Peyer's patch (tissue), 4 donors: ENCODE results near the gene INHBB. TPM values are rescaled to one million over a fixed set of nuclear protein-coding genes. Genes with fewer than 3 reads are reported as not detected.

Experiments used
- DNase-seq, 3 donors: peaks; one replicate each; pipeline ENCODE4 v3.0.0-alpha.2; 2017 to 2019
- H3K27ac ChIP-seq, 4 donors: fragments of 200-600 bp; sonication (generic); one replicate each; pipeline ENCODE4 v1.5.1; 2016 to 2019
- H3K27me3 ChIP-seq, 2 donors: fragments of 200-600 bp; sonication (generic); one replicate each; pipeline ENCODE4 v1.5.1; 2019
- H3K36me3 ChIP-seq, 3 donors: fragments of 200-600 bp; sonication (generic); one replicate each; pipeline ENCODE4 v1.5.1; 2016 to 2019
- H3K4me1 ChIP-seq, 4 donors: fragments of 200-600 bp; sonication (generic); one replicate each; pipeline ENCODE4 v1.5.1; 2016 to 2019
- H3K4me3 ChIP-seq, 4 donors: fragments of 200-600 bp; sonication (generic); 1 replicate in 3 of 4; 2 replicates in 1 of 4; pipeline ENCODE4 v1.5.1; 2016 to 2019; ENCODE audit warnings: mild to moderate bottlenecking in 1 of 4
- H3K9me3 ChIP-seq, 4 donors: fragments of 200-600 bp; sonication (generic); one replicate each; pipeline ENCODE4 v1.5.1; 2016 to 2019; ENCODE audit warnings: mild to moderate bottlenecking in 1 of 4
- POLR2A ChIP-seq, 2 donors: fragments of 450-650 bp; IDR thresholded peaks; one replicate each; pipeline ENCODE4 v1.5.1; 2017; ENCODE audit warnings: antibody characterized with exemption in 2 of 2, mild to moderate bottlenecking in 2 of 2, moderate library complexity in 2 of 2
- total RNA-seq, 4 donors: library from RNA; depleted of rRNA; stranded (reverse); fragments of >200 nt; gene quantifications; one replicate each; pipeline ENCODE4 v1.1.0, GENCODE V29; 2016
- TF ChIP-seq, protein P1 (sequence below), 6 experiments: fragments of 450-650 bp in 4 of 6; fragments of 200-600 bp in 2 of 6; sonication (generic) in 1 of 6; IDR thresholded peaks; one replicate each; pipeline ENCODE4 v1.5.1; 2017 to 2019; ENCODE audit warnings: antibody characterized with exemption in 6 of 6, mild to moderate bottlenecking in 3 of 6, moderate library complexity in 1 of 6

The INHBB gene
- total RNA-seq, 4 donors from 2014 or later: 0.70 to 1.1 (median 0.95) TPM; not detected in 1

DNA sequence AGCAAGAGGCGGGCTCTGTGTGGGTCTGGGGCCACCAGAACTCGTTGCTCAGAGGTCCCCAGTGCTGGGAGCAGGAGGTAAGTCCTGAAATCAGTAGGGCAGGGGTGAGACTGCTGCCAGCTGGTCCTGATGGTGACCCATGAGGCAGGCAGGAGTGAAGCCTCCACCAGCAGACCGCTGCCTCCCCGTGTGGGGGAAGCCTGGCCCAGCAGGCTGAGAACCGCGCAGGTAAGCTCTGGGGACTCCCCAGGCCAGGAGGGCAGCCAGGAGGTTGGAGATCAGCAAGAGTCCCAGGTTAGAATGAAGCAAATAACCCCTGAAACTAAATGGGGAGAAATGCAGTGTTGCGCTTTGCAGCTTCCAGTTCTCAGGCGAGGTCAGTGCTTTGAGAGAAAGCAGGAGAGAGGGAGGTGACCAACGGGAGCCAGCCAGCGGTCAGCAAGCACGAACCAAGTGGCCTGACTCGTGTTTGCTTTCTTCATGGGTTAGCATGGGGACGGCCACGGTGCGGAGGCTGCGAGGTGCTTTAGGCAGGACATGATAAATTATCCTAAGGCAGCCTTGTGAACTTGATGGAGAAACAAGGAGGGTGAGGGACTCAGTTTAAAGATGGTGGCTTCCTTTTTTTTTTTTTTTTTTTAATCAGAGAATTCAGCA, 26.2 kb downstream of the INHBB start:
- Histone ChIP-seq H3K4me1 (no peaks in the 10 kb centered on the region), H3K4me3 (no peak overlapping the region), H3K36me3 (no peaks in the 10 kb centered on the region), H3K9me3 (no peaks in the 10 kb centered on the region), H3K27me3 (no peaks in the 10 kb centered on the region), H3K27ac (no peak overlapping the region)
- no peak for DNase-seq
- TF ChIP-seq, protein P1, sequence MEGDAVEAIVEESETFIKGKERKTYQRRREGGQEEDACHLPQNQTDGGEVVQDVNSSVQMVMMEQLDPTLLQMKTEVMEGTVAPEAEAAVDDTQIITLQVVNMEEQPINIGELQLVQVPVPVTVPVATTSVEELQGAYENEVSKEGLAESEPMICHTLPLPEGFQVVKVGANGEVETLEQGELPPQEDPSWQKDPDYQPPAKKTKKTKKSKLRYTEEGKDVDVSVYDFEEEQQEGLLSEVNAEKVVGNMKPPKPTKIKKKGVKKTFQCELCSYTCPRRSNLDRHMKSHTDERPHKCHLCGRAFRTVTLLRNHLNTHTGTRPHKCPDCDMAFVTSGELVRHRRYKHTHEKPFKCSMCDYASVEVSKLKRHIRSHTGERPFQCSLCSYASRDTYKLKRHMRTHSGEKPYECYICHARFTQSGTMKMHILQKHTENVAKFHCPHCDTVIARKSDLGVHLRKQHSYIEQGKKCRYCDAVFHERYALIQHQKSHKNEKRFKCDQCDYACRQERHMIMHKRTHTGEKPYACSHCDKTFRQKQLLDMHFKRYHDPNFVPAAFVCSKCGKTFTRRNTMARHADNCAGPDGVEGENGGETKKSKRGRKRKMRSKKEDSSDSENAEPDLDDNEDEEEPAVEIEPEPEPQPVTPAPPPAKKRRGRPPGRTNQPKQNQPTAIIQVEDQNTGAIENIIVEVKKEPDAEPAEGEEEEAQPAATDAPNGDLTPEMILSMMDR (IDR thresholded peaks at IDR 0.05): no peak
- no peak for TF ChIP-seq POLR2A (IDR thresholded peaks at IDR 0.05)

DNA sequence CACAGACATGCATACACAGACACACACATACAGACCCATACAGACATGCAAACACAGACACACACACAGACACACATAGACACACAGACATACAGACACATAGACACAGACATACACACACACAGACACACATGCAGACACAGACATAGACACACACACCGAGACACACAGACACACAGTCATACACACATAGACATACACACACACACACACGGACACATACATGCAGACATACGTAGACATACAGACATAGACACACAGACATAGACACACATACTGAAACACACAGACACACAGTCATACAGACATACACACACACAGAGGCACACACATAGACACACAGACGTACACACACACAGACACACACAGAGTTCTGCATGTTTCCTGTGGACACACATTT, 26.9 kb downstream of the INHBB start:
- no peaks in the 10 kb centered on the region for H3K27me3 ChIP-seq
- H3K4me1 ChIP-seq: no peaks in the 10 kb centered on the region
- DNase-seq: no peak
- TF ChIP-seq, protein P1 (IDR thresholded peaks at IDR 0.05): no peak
- TF ChIP-seq POLR2A (IDR thresholded peaks at IDR 0.05): no peak
- H3K9me3 ChIP-seq: no peaks in the 10 kb centered on the region
- H3K27ac ChIP-seq: no peak overlapping the region
- H3K4me3 ChIP-seq: no peak overlapping the region
- no peaks in the 10 kb centered on the region for H3K36me3 ChIP-seq

DNA sequence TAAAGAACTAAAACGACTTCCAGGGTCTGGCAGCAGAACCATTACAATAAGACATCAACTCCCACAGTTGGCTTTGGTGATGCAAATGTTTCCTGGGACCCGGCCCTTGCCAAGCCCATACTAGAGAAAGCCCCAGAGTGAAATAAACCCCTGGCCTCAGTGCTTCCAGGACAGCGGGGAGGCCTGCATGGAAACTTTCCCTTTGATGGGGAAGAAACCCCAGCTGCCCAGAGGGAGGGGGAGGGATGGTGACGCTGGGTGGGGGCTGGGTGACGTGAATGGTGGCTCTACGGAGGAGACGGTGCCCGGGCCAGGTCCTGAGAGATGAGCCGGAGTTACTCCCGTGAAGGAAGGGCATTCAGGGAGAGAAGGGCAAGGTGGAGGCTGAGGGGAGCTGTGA, 27.5 kb downstream of the INHBB start:
- Histone ChIP-seq H3K4me3 (no peak overlapping the region), H3K4me1 (no peaks in the 10 kb centered on the region), H3K27me3 (no peaks in the 10 kb centered on the region), H3K27ac (no peak overlapping the region), H3K9me3 (no peaks in the 10 kb centered on the region), H3K36me3 (no peaks in the 10 kb centered on the region)
- DNase-seq: no peak
- TF ChIP-seq POLR2A (IDR thresholded peaks at IDR 0.05): no peak

DNA sequence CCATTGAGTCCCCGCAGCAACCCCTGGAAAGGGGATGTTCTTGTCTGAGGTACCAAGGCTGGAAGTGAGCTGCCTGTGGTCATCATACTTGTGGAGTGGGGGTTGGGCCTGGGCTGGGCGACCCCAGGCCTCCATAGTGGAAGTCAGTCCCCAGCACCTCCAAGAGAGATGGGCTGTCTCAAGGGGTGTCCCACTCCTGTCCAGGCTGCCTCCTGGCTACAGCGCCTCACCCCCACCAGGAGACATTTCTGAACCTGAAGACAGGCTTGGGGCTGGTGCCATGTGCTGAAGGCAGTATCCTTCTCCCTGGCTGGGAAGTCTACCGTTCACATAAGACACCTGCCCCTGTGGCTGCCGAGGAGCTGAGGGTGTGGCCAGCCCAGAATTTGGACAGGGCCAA, 28.9 kb downstream of the INHBB start:
- H3K36me3 ChIP-seq: no peaks in the 10 kb centered on the region
- TF ChIP-seq, protein P1 (IDR thresholded peaks at IDR 0.05): no peak
- TF ChIP-seq POLR2A (IDR thresholded peaks at IDR 0.05): no peak
- no peak overlapping the region for H3K4me3 ChIP-seq
- H3K27ac ChIP-seq: no peak overlapping the region
- DNase-seq: no peak
- no peaks in the 10 kb centered on the region for H3K4me1 ChIP-seq
- H3K9me3 ChIP-seq: no peaks in the 10 kb centered on the region
- no peaks in the 10 kb centered on the region for H3K27me3 ChIP-seq

DNA sequence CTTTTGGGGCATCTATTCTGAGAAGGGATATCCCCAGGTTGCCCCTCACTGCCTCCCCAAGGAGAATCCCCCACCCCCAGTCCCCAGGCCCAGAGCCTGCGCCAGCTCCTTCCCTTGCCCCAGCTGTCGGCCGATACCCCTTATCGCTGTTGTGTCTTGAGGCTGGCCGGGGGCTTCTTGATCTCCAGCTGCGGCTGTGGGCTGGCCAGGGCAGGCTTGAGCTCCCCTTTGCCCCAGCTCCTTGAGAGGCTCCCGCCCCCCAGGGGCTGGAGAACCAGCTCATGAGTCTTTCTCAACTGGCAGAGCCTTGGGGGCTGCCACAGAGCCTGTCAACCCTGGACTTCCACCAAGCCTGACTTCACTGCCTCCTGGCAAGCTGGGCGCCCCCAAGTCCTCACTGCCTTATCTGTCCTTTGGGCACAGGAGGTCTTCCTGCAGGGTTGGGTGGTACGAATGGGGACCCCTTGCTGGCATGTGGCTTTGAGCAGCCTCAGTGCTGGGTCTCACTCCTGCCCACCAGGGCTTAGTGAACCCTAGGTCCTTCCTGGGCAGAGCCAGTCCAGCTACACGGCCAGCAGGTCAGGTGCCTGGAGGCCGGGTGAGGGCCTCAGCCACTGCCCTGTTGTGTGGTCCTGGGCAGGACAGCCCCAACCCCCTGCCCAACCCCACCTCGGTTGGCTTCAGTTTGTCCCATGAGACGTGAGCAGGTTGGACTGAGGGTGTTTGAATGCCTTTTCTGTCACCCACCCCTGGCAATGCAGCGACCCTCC, 29.5 kb downstream of the INHBB start:
- Histone ChIP-seq H3K27ac (no peak overlapping the region), H3K27me3 (no peaks in the 10 kb centered on the region), H3K4me3 (no peak overlapping the region), H3K4me1 (no peaks in the 10 kb centered on the region), H3K36me3 (no peaks in the 10 kb centered on the region), H3K9me3 (no peaks in the 10 kb centered on the region)
- no peak for DNase-seq
- TF ChIP-seq POLR2A (IDR thresholded peaks at IDR 0.05): no peak
- TF ChIP-seq, protein P1 (IDR thresholded peaks at IDR 0.05): no peak

DNA sequence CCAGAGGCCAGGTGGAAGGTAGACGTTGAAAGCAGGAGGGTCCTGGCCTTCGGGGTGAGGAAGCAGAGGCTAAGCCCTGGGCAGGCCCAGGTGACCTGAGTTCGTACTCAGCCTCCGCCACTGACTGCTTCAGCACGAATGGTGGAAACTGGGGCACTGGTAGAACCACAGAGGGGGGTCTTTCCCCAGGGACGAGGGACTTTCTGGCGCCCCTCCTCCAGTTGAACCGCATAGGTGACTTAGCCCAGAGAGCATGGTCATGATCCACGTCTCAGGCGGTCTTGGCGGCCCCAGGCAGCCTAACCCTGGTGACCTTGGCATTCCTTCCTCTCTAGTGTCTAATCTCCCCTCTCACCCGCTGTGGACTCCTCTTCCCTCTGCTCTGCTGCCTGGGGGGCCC, 30.2 kb downstream of the INHBB start:
- Histone ChIP-seq H3K36me3 (no peaks in the 10 kb centered on the region), H3K9me3 (no peaks in the 10 kb centered on the region), H3K27ac (no peak overlapping the region), H3K27me3 (no peaks in the 10 kb centered on the region), H3K4me3 (no peak overlapping the region), H3K4me1 (no peaks in the 10 kb centered on the region)
- DNase-seq: no peak
- TF ChIP-seq, protein P1 (IDR thresholded peaks at IDR 0.05): no peak
- no peak for TF ChIP-seq POLR2A (IDR thresholded peaks at IDR 0.05)
